CD4-positive, alpha-beta memory T cell (primary cell): Measurements from ENCODE around the gene ELF2. TPM values are rescaled to one million over a fixed set of nuclear protein-coding genes. Genes with fewer than 3 reads are reported as not detected.

Experiments
- CTCF ChIA-PET: fragments of 350-600 bp; sonication (Branson Sonifier 250); formaldehyde crosslinking; loops from one replicate; lab custom pipeline; 2021; ENCODE audit warnings: inconsistent platforms; ENCODE audit not compliant: partially characterized antibody; lab: Charles Lee
- POLR2A ChIA-PET: fragments of 350-600 bp; sonication (Branson Sonifier 250); formaldehyde crosslinking; loops from one replicate; lab custom pipeline; 2021; ENCODE audit not compliant: partially characterized antibody; lab: Charles Lee
- DNase-seq, 5 donors: peaks; one replicate each; pipeline versions ENCODE4 v3.0.0 to v3.0.0-alpha.2; 2020 to 2022; ENCODE audit warnings: mixed read lengths in 1 of 5
- H3K27ac ChIP-seq: one replicate; pipeline ENCODE4 v1.7.0; 2013; ENCODE audit warnings: low read depth, low read length
- H3K27me3 ChIP-seq: 2 replicates; pipeline ENCODE4 v1.7.0; 2013; ENCODE audit warnings: mild to moderate bottlenecking, low read length, moderate library complexity; ENCODE audit not compliant: insufficient read depth
- H3K36me3 ChIP-seq: 2 replicates; pipeline ENCODE4 v1.7.0; 2013; ENCODE audit warnings: mild to moderate bottlenecking, low read length, moderate library complexity; ENCODE audit not compliant: insufficient read depth
- H3K4me1 ChIP-seq: 2 replicates; pipeline ENCODE4 v1.7.0; 2013; ENCODE audit warnings: mild to moderate bottlenecking, low read length, moderate library complexity; ENCODE audit not compliant: insufficient read depth
- H3K4me3 ChIP-seq, 2 donors: one replicate each; pipeline ENCODE4 v1.7.0; 2013; ENCODE audit warnings: low read length in 2 of 2, mild to moderate bottlenecking in 1 of 2
- H3K9me3 ChIP-seq, 2 donors: one replicate each; pipeline ENCODE4 v1.7.0; 2013; ENCODE audit warnings: low read length in 2 of 2, control low read depth in 1 of 2; ENCODE audit not compliant: control insufficient read depth in 1 of 2
- H3K27ac Mint-ChIP-seq, 7 donors: one replicate each; pipeline ENCODE4 v1.8.0; 2020 to 2021; ENCODE audit warnings: mixed read lengths in 7 of 7, mild to moderate bottlenecking in 6 of 7, inconsistent platforms in 3 of 7, moderate library complexity in 3 of 7
- H3K27me3 Mint-ChIP-seq, 2 donors: one replicate each; pipeline ENCODE4 v1.8.0; 2020 to 2021; ENCODE audit warnings: mixed read lengths in 2 of 2
- H3K36me3 Mint-ChIP-seq, 2 donors: one replicate each; pipeline ENCODE4 v1.8.0; 2020 to 2021; ENCODE audit warnings: mixed read lengths in 2 of 2, inconsistent platforms in 1 of 2, mild to moderate bottlenecking in 1 of 2
- H3K4me1 Mint-ChIP-seq, 4 donors: one replicate each; pipeline ENCODE4 v1.8.0; 2020 to 2021; ENCODE audit warnings: mixed read lengths in 4 of 4, mild to moderate bottlenecking in 1 of 4
- H3K4me3 Mint-ChIP-seq, 8 donors: one replicate each; pipeline ENCODE4 v1.8.0; 2020 to 2021; ENCODE audit warnings: mixed read lengths in 8 of 8, mild to moderate bottlenecking in 7 of 8, moderate library complexity in 6 of 8, inconsistent platforms in 3 of 8
- H3K9me3 Mint-ChIP-seq, 8 donors: one replicate each; pipeline ENCODE4 v1.8.0; 2020 to 2021; ENCODE audit warnings: mixed read lengths in 8 of 8, mild to moderate bottlenecking in 5 of 8, inconsistent platforms in 3 of 8, moderate library complexity in 1 of 8
- intact Hi-C: fragments of 100-400 bp; cut with micrococcal nuclease; formaldehyde crosslinking; loops from one replicate; pipeline ENCODE4 v1.15.1; 2023
- polyA plus RNA-seq, 2 donors: library from polyadenylated mRNA; unstranded; fragments of 300-500 nt; fragmentation: Illumina TruSeq; gene quantifications; one replicate each; pipeline ENCODE4 v1.2.3, GENCODE V29; 2021
- total RNA-seq, 2 experiments: library from RNA; stranded (reverse); gene quantifications; one replicate each; pipeline ENCODE4 v1.2.3, GENCODE V29; 2021

Gene ELF2
- total RNA-seq, result 10 to 100 TPM; 76.1 to 81.4 TPM
- 10 to 100 TPM; 27.4 to 38.6 TPM for polyA plus RNA-seq

GRCh38 chr4:139177049-139177868 is at the start of gene ELF2:
Gene ELF2 (minus strand): TSS chr4:139177218. CDS start chr4:139137701, 39,517 bp downstream.
- Histone ChIP-seq H3K4me3 (peak within 1 kb of the TSS; percentile 88 to 89), H3K9me3 (no peaks in the 10 kb centered on the region), H3K4me1 (peaks cover 17% of the 10 kb centered on the region), H3K27ac (peak within 1 kb of the TSS; percentile 96), H3K27me3 (no peaks in the 10 kb centered on the region), H3K36me3 (no peaks in the 10 kb centered on the region)
- peaks cover 0 to 4% of the 10 kb centered on the region in 2 donors for H3K36me3 Mint-ChIP-seq
- intact Hi-C loops, result loop anchor here (1.0 to 5.0 kb wide), 9 partner anchors 50 to 1345 kb away; partner anchors contain the start of genes ELMOD2, NOCT and SETD7
- DNase-seq, result peak; percentile 82 to 87 (median 84)
- H3K4me3 Mint-ChIP-seq, result peak within 1 kb of the TSS; percentile 89 to 94 (median 92)
- peaks cover 18 to 30% (median 22%) of the 10 kb centered on the region in 4 donors for H3K4me1 Mint-ChIP-seq
- no peaks in the 10 kb centered on the region for H3K9me3 Mint-ChIP-seq
- H3K27me3 Mint-ChIP-seq, result no peaks in the 10 kb centered on the region
- peak within 1 kb of the TSS; percentile 92 to 97 (median 96) for H3K27ac Mint-ChIP-seq
- ChIA-PET POLR2A (interaction anchor here (0.8 to 4.5 kb wide), 18 partner anchors 13 to 380 kb away, joined by 3 to 48 read pairs (median 5); partner anchors contain the start of genes NAA15, NDUFC1, NOCT and SETD7), CTCF (interaction anchor here (1.1 to 1.7 kb wide), 3 partner anchors 10 to 119 kb away, joined by 4 to 10 read pairs (median 6); no protein-coding TSS in a partner anchor)

- Histone ChIP-seq H3K4me3 (no peak overlapping the region), H3K27ac (no peak overlapping the region), H3K9me3 (no peaks in the 10 kb centered on the region), H3K36me3 (no peaks in the 10 kb centered on the region), H3K27me3 (no peaks in the 10 kb centered on the region), H3K4me1 (no peaks in the 10 kb centered on the region)
- H3K36me3 Mint-ChIP-seq, result no peaks in the 10 kb centered on the region
- H3K27me3 Mint-ChIP-seq, result no peaks in the 10 kb centered on the region
- H3K9me3 Mint-ChIP-seq, result no peaks in the 10 kb centered on the region
- ChIA-PET CTCF (interaction anchor here (0.6 to 1.1 kb wide), 3 partner anchors 35 to 193 kb away, joined by 3 to 4 read pairs (median 3); no protein-coding TSS in a partner anchor), POLR2A (no interaction called here)
- no peak overlapping the region for H3K4me3 Mint-ChIP-seq
- H3K27ac Mint-ChIP-seq, result peak overlapping the region in 1 of 7 donors; percentile 22
- intact Hi-C loops, result no loop called here
- no peak for DNase-seq
- H3K4me1 Mint-ChIP-seq, result peaks cover 2 to 9% (median 5%) of the 10 kb centered on the region in 4 donors
Observed at GRCh38 chr4:139223682-139224317, 46.8 kb upstream of the ELF2 start.

- Mint-ChIP-seq H3K27me3 (no peaks in the 10 kb centered on the region), H3K9me3 (no peaks in the 10 kb centered on the region), H3K36me3 (no peaks in the 10 kb centered on the region), H3K4me3 (no peak overlapping the region), H3K27ac (no peak overlapping the region), H3K4me1 (peaks cover 4 to 9% (median 6%) of the 10 kb centered on the region in 4 donors)
- Histone ChIP-seq H3K27me3 (no peaks in the 10 kb centered on the region), H3K27ac (no peak overlapping the region), H3K36me3 (no peaks in the 10 kb centered on the region), H3K9me3 (no peaks in the 10 kb centered on the region), H3K4me1 (no peaks in the 10 kb centered on the region), H3K4me3 (no peak overlapping the region)
- CTCF ChIA-PET, result interaction anchor here (0.7 kb wide), 1 partner anchor 132 kb away, joined by 3 read pairs; no protein-coding TSS in a partner anchor
- POLR2A ChIA-PET, result no interaction called here
- intact Hi-C loops, result no loop called here
- DNase-seq, result no peak
Observed at GRCh38 chr4:139222215-139222614, 45.2 kb upstream of the ELF2 start.

GRCh38 chr4:139221687-139222086 is 44.7 kb upstream of the ELF2 start:
- intact Hi-C loops, result no loop called here

GRCh38 chr4:139219450-139220055 is 42.5 kb upstream of the ELF2 start:
- no peak for DNase-seq
- Mint-ChIP-seq H3K36me3 (no peaks in the 10 kb centered on the region), H3K9me3 (no peaks in the 10 kb centered on the region), H3K27ac (peak overlapping the region in 1 of 7 donors; percentile 73), H3K27me3 (no peaks in the 10 kb centered on the region), H3K4me3 (no peak overlapping the region), H3K4me1 (peaks cover 4 to 9% (median 6%) of the 10 kb centered on the region in 4 donors)
- Histone ChIP-seq H3K4me1 (no peaks in the 10 kb centered on the region), H3K9me3 (no peaks in the 10 kb centered on the region), H3K4me3 (no peak overlapping the region), H3K36me3 (no peaks in the 10 kb centered on the region), H3K27ac (no peak overlapping the region), H3K27me3 (no peaks in the 10 kb centered on the region)
- intact Hi-C loops, result no loop called here
- ChIA-PET POLR2A (no interaction called here), CTCF (interaction anchor here (0.8 to 1.3 kb wide), 3 partner anchors 8 to 59 kb away, joined by 3 to 5 read pairs (median 3); no protein-coding TSS in a partner anchor)

More at GRCh38 chr4:139221687-139222086, 44.7 kb upstream of the ELF2 start:
- CTCF ChIA-PET, result no interaction called here
- Mint-ChIP-seq H3K4me3 (no peak overlapping the region), H3K27ac (no peak overlapping the region), H3K27me3 (no peaks in the 10 kb centered on the region), H3K4me1 (peaks cover 4 to 9% (median 6%) of the 10 kb centered on the region in 4 donors), H3K36me3 (no peaks in the 10 kb centered on the region), H3K9me3 (no peaks in the 10 kb centered on the region)
- Histone ChIP-seq H3K36me3 (no peaks in the 10 kb centered on the region), H3K27me3 (no peaks in the 10 kb centered on the region), H3K4me3 (no peak overlapping the region), H3K9me3 (no peaks in the 10 kb centered on the region), H3K4me1 (no peaks in the 10 kb centered on the region), H3K27ac (no peak overlapping the region)
- POLR2A ChIA-PET, result no interaction called here
- no peak for DNase-seq

GRCh38 chr4:139214039-139214534 is 37.1 kb upstream of the ELF2 start:
- DNase-seq, result no peak
- CTCF ChIA-PET, result no interaction called here
- H3K27ac ChIP-seq, result no peak overlapping the region

More at GRCh38 chr4:139214039-139214534, 37.1 kb upstream of the ELF2 start:
- H3K9me3 Mint-ChIP-seq, result peaks cover 0 to 1% (median 0%) of the 10 kb centered on the region in 8 donors
- H3K36me3 Mint-ChIP-seq, result no peaks in the 10 kb centered on the region
- H3K27ac Mint-ChIP-seq, result no peak overlapping the region
- H3K4me3 Mint-ChIP-seq, result no peak overlapping the region
- POLR2A ChIA-PET, result no interaction called here
- Histone ChIP-seq H3K4me3 (no peak overlapping the region), H3K9me3 (no peaks in the 10 kb centered on the region), H3K36me3 (no peaks in the 10 kb centered on the region), H3K27me3 (no peaks in the 10 kb centered on the region), H3K4me1 (no peaks in the 10 kb centered on the region)
- peaks cover 0 to 4% (median 2%) of the 10 kb centered on the region in 4 donors for H3K4me1 Mint-ChIP-seq
- no peaks in the 10 kb centered on the region for H3K27me3 Mint-ChIP-seq
- intact Hi-C loops, result no loop called here
